Activated CD8-positive, alpha-beta T cell treated with anti-CD3 and anti-CD28 coated beads, Interleukin-2, amount 10 ng/mL, durations not matched to agents 7 days and 5 days (primary cell): Measurements from ENCODE around the gene SCO1. TPM values are rescaled to one million over a fixed set of nuclear protein-coding genes. Genes with fewer than 3 reads are reported as not detected.

Source experiments
- ATAC-seq: fragments of 150-1000 bp; cut with Tn5 transposase; one replicate; pipeline ENCODE4 v1.10.0; 2021; ENCODE audit warnings: moderate library complexity
- CTCF ChIA-PET: fragments of 350-600 bp; sonication (Branson Sonifier 250); formaldehyde crosslinking; loops from one replicate; lab custom pipeline; 2021; ENCODE audit warnings: antibody characterized with exemption; lab: Charles Lee
- POLR2A ChIA-PET: fragments of 350-600 bp; sonication (Branson Sonifier 250); formaldehyde crosslinking; loops from one replicate; lab custom pipeline; 2021; ENCODE audit warnings: antibody characterized with exemption; lab: Charles Lee
- DNase-seq: peaks from one replicate; pipeline ENCODE4 v3.0.0-alpha.2; 2020
- H3K27ac Mint-ChIP-seq: one replicate; pipeline ENCODE4 v1.8.0; 2021; ENCODE audit warnings: mild to moderate bottlenecking, mixed read lengths
- H3K27me3 Mint-ChIP-seq: one replicate; pipeline ENCODE4 v1.8.0; 2021; ENCODE audit warnings: low read depth, mixed read lengths
- H3K36me3 Mint-ChIP-seq: one replicate; pipeline ENCODE4 v1.8.0; 2021; ENCODE audit warnings: low read depth, mixed read lengths
- H3K4me1 Mint-ChIP-seq: one replicate; pipeline ENCODE4 v1.8.0; 2021; ENCODE audit warnings: low read depth, mixed read lengths
- H3K4me3 Mint-ChIP-seq: one replicate; pipeline ENCODE4 v1.8.0; 2021; ENCODE audit warnings: mild to moderate bottlenecking, mixed read lengths
- H3K9me3 Mint-ChIP-seq: one replicate; pipeline ENCODE4 v1.8.0; 2022; ENCODE audit warnings: mixed read lengths; ENCODE audit not compliant: insufficient read depth
- total RNA-seq, 2 experiments: library from RNA; stranded (reverse); gene quantifications; one replicate each; pipeline ENCODE4 v1.2.3, GENCODE V29; 2021

The SCO1 gene
- total RNA-seq = 10 to 100 TPM; 25.8 to 28.0 TPM

DNA sequence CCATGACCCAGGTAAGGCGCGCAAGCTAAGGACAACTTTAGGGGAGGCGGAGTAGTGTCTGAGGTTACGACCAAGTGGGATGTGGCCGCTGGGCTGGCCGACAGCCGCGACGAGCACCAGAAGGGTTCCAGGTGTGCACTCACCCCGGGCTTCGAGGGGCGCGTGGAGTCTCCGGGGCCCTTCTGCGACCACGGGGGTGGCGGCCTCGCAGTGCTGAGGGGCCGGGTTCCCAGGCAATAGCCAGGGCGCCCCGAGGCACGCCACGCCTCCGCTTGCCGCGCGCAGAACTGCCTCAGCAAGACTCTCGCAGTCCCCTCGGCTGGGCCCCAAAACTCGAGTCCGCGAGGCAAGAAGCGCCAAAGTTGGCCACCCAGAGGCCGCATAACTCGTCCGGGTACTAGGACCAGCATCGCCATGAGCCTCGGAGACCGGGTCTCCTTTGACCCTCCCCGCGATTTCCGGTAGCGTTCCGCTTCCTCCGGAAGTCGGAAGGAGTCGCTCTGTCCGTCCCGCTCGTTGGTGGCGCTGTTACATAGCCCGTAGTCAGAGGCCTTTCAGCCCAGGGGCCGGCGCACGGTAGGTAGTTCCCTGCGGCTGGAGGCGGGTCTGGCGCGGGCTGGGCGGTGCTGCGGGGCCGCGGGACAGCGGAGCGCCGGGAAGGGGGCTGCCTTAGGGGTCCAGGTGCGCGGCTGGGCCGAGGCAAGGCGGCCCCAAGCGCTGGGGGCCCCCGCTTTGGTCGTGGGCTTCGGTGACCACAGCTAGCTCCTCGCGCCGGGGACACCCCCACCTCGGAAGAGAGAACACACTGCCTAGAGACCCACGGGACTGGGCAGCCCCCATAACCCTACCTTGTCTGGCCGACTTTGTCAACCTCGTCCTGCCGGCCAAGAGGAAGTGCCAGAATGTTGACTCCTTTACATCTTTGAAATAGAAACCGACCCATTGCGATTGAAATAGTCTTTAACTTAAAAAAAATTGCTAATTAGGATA lies at the start of gene SCO1, which contains the start of gene ADPRM:
SCO1 (minus strand) TSS at position 442 of the 990 bp plus-strand sequence; CDS start at position 416, 26 bp downstream.
ADPRM (plus strand) TSS at position 503 of the 990 bp plus-strand sequence. CDS start 7,333 bp downstream, outside the sequence.
- no peaks in the 10 kb centered on the region for H3K9me3 Mint-ChIP-seq
- H3K36me3 Mint-ChIP-seq = peaks cover 51% of the 10 kb centered on the region
- H3K4me1 Mint-ChIP-seq = peaks cover 60% of the 10 kb centered on the region
- DNase-seq (peak; percentile 94), ATAC-seq (peak; percentile 97)
- H3K27me3 Mint-ChIP-seq = no peaks in the 10 kb centered on the region
- peak within 1 kb of the TSS; percentile 97 for H3K27ac Mint-ChIP-seq
- ChIA-PET POLR2A (interaction anchor here (1.3 kb wide), 1 partner anchor 14 kb away, joined by 3 read pairs; no protein-coding TSS in a partner anchor), CTCF (interaction anchor here (1.8 to 5.4 kb wide), 2 partner anchors 14 to 40 kb away, joined by 7 to 49 read pairs; no protein-coding TSS in a partner anchor)
- peak within 1 kb of the TSS; percentile 97 for H3K4me3 Mint-ChIP-seq

DNA sequence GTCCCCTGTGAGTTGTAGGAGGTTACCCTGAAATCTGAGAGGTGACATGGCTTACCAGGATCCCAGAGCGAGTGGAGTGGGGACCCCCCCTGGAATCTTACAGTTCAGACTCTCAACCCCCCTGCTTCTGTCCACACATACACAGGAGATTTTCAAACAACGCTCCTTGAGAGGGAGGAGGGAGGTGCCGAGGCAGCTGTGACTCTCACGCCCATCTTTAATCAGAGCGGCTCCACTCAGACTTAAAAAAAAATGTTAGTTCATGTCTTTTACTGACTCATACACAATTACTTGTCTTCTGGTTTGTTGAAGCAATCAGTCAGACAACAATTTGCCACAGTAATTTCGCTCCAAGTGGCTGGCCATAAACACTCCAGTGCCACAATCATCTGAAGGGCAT lies 47.9 kb upstream of the SCO1 start:
- H3K4me1 Mint-ChIP-seq = peaks cover 12% of the 10 kb centered on the region
- CTCF ChIA-PET = interaction anchor here (1.4 kb wide), 1 partner anchor 28 kb away, joined by 3 read pairs; no protein-coding TSS in a partner anchor
- H3K27me3 Mint-ChIP-seq = peaks cover 6% of the 10 kb centered on the region
- no peaks in the 10 kb centered on the region for H3K36me3 Mint-ChIP-seq
- DNase-seq (no peak), ATAC-seq (no peak)
- no peak overlapping the region for H3K27ac Mint-ChIP-seq
- POLR2A ChIA-PET = no interaction called here
- no peaks in the 10 kb centered on the region for H3K9me3 Mint-ChIP-seq
- no peak overlapping the region for H3K4me3 Mint-ChIP-seq

DNA sequence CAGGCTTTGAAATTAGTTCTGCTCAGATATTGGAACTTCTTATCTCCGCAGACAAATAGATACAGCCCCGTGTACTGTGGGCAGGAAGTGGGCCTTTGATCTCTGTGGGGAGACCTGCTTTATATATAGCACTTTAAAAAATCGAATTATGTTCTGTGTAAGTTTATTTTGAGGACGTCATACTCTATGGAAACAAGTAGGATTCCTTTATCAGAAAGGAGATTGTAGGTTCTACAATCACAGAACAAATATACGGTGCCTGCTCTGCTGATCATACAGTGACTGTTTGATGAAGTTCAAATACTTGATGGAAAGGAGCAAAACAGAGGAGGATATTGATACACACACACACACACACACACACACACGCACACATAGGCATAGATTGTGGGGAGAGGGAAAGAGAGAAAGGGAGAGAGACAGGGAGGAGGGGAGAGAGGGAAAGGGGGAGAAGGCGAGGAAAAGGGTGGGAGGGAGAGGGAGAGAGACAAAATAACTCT lies 47.2 kb upstream of the SCO1 start:
- CTCF ChIA-PET = interaction anchor here (1.4 kb wide), 1 partner anchor 28 kb away, joined by 3 read pairs; no protein-coding TSS in a partner anchor
- no peak overlapping the region for H3K4me3 Mint-ChIP-seq
- DNase-seq (peak; percentile 62), ATAC-seq (peak; percentile 94)
- H3K9me3 Mint-ChIP-seq = no peaks in the 10 kb centered on the region
- H3K27ac Mint-ChIP-seq = peak overlapping the region; percentile 1
- no peaks in the 10 kb centered on the region for H3K36me3 Mint-ChIP-seq
- H3K4me1 Mint-ChIP-seq = peaks cover 12% of the 10 kb centered on the region
- peaks cover 6% of the 10 kb centered on the region for H3K27me3 Mint-ChIP-seq
- POLR2A ChIA-PET = no interaction called here

DNA sequence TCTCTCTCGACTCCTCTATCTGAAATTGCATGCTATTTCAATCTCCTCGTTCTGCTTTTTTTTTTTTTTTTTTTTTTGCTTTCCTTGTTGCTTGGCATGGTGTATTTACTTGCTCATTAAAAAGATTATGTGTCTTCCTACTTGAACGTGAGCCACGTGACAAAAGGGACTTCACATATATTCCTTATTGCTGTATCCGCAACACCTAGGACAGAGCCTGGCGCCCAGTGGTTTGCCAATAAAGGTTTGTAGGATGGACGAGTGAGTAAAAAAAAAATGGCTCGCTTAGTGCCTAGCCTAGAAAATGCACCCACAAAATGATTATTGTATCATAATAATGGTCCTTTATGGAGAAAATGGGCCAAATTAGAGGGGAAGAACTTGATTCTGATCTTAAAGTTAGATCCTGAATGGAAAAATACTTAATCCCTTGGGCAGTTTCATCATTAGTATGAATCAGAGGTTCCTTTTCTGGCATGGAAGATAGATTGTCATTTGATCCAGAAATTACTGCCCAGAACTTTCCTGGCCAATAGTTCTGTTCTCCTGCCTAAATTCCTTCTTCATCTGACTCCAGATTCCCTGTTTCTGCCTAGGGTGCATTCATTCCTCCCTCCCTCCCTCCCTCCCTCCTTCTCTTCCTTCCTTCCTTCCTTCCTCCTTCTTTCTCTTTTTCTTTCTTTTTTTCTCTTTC lies 46.1 kb upstream of the SCO1 start:
- Mint-ChIP-seq H3K27ac (no peak overlapping the region), H3K9me3 (no peaks in the 10 kb centered on the region), H3K36me3 (no peaks in the 10 kb centered on the region), H3K27me3 (peaks cover 6% of the 10 kb centered on the region), H3K4me3 (no peak overlapping the region), H3K4me1 (peaks cover 12% of the 10 kb centered on the region)
- DNase-seq (no peak), ATAC-seq (no peak)
- CTCF ChIA-PET = interaction anchor here (1.3 kb wide), 1 partner anchor 97 kb away, joined by 4 read pairs; no protein-coding TSS in a partner anchor
- POLR2A ChIA-PET = no interaction called here

DNA sequence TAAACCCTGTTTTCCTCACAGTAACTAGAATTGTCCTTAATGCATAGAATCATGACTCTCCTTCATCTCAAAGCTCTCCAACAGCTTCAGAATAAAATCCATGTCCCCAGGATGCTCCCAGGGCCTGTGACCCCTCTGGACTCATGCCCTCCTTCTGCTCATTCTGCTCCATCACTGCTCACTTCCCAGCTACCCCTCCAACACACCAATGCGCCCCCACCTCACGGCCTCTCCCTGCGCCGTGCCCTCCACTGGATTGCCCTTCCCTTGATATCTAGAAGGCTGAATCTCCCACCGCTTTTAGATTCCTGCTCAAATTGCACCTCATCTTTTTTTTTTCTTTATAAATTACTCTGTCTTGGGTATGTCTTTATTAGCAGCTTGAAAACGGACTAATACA lies 45.1 kb upstream of the SCO1 start:
- peaks cover 12% of the 10 kb centered on the region for H3K4me1 Mint-ChIP-seq
- ATAC-seq (no peak), DNase-seq (no peak)
- H3K36me3 Mint-ChIP-seq = no peaks in the 10 kb centered on the region
- no peaks in the 10 kb centered on the region for H3K9me3 Mint-ChIP-seq
- H3K4me3 Mint-ChIP-seq = no peak overlapping the region
- POLR2A ChIA-PET = no interaction called here
- peaks cover 6% of the 10 kb centered on the region for H3K27me3 Mint-ChIP-seq
- H3K27ac Mint-ChIP-seq = peak overlapping the region; percentile 6
- CTCF ChIA-PET = interaction anchor here (1.3 kb wide), 1 partner anchor 96 kb away, joined by 4 read pairs; no protein-coding TSS in a partner anchor

DNA sequence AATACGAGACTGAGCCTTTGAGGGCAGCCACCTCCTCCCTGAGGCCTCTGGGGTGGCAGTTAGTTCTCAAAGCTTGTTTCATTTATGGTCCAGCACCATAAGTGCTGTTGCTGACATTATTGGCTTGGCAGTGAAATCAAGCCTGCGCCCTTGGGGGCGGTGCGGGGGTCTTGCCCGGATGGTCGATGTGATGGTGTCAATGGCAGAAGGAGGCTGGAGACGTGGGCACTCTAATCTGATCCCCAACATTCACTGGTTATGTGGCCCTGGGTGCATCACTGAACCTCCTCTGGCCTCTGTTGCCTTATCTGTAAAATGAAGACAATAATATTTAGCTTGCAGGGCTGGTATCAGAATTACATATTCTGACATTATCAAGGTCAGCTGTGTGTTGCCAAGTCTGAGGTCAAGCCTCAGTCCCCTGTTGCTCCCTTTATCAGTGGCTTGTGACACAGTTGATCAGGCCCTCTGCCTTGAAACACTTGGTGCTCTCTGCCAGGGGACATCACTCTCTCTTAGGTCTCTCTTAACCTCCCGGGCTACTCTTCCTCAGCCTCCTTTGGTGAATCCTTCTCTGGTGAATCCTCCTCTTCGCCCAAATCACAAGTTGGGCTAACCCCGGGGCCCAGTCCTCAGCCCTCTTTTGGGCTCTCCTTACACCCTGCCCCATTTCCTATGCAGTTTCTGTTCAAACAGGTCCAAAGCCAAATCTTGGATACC lies 44.2 kb upstream of the SCO1 start:
- POLR2A ChIA-PET = no interaction called here
- Mint-ChIP-seq H3K27ac (no peak overlapping the region), H3K36me3 (no peaks in the 10 kb centered on the region), H3K4me3 (no peak overlapping the region), H3K9me3 (no peaks in the 10 kb centered on the region), H3K27me3 (peaks cover 6% of the 10 kb centered on the region), H3K4me1 (peaks cover 16% of the 10 kb centered on the region)
- DNase-seq = no peak
- ATAC-seq = no peak
- CTCF ChIA-PET = interaction anchor here (2.1 kb wide), 1 partner anchor 103 kb away, joined by 7 read pairs; no protein-coding TSS in a partner anchor

DNA sequence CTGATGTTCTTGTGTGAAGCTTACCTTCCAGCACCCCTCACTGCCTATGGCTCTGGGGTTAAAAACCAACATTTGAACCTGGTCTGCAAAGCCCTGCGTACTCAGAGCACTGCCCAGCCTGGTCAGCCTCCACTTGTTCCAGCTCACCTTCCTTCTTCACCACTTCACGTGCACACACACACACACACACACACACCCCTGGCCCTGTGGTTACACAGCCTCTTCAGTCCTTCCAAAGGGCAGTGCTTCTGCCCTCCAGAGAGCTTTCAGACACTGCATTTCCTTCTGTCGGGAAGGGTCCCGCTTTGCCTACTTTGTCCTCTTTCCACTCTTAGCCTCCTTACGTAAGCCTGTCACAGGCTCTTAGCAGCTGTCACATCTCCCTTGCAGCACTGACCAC lies 42.1 kb upstream of the SCO1 start:
- POLR2A ChIA-PET = no interaction called here
- no peak overlapping the region for H3K27ac Mint-ChIP-seq
- H3K9me3 Mint-ChIP-seq = no peaks in the 10 kb centered on the region
- no peaks in the 10 kb centered on the region for H3K36me3 Mint-ChIP-seq
- peaks cover 6% of the 10 kb centered on the region for H3K27me3 Mint-ChIP-seq
- peaks cover 8% of the 10 kb centered on the region for H3K4me1 Mint-ChIP-seq
- no peak for DNase-seq
- no peak for ATAC-seq
- no peak overlapping the region for H3K4me3 Mint-ChIP-seq
- CTCF ChIA-PET = no interaction called here

DNA sequence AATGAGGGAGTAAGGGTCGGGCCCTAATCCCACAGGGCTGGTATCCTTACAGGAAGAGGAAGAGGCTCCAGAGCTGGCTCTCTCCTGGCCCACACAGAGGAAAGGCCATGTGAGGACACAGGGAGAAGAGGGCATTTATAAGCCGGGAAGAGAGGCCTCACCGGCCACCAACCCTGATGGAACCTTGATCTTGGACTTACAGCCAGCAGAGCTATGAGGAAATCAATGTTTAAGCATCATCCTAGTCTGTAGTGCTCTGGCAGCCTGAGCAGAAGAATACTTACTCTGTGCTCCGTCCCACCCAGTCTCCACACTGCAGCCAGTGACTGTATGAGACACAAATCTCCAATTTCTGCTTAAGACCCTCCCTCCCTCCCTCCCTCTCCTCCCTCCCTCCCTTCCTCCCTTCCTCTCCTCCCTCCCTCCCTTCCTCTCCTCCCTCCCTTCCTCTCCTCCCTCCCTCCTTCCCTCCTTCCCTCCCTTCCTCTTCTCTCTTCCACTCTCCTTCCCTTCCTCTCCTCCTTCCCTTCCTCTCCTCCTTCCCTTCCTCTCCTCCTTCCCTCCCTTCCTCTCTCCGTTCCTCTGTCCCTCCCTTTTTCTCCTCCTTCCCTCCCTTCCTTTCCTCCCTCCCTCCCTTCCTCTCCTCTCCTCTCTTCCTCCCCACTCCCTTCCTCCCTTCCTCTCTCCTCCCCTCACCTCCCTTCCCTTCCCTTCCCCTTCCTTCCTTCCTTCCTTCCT lies 41.4 kb upstream of the SCO1 start:
- ChIA-PET CTCF (interaction anchor here (3.8 kb wide), 1 partner anchor 106 kb away, joined by 52 read pairs; no protein-coding TSS in a partner anchor), POLR2A (no interaction called here)
- H3K4me3 Mint-ChIP-seq = no peak overlapping the region
- no peak for ATAC-seq
- H3K36me3 Mint-ChIP-seq = no peaks in the 10 kb centered on the region
- H3K4me1 Mint-ChIP-seq = peaks cover 3% of the 10 kb centered on the region
- DNase-seq = no peak
- H3K9me3 Mint-ChIP-seq = no peaks in the 10 kb centered on the region
- no peak overlapping the region for H3K27ac Mint-ChIP-seq
- peaks cover 6% of the 10 kb centered on the region for H3K27me3 Mint-ChIP-seq

DNA sequence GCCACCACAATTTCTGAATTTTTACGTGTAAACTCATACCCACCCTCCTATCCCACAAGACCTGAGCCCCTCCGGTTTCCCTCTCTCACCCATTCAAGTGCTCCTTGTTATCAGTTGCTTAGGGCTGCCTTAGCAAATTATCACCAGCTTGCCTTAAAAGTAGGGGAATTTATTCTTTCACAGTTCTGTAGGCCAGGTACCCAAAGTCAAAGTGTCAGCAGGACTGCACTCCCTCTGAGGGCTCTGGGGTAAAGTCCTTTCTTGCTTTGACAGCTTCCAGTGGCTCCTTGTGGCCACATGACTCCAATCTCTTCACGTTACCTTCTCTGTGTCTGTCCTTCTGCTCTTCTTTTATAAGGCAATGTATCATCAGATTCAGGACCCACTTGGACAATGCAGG lies 40.4 kb upstream of the SCO1 start:
- Mint-ChIP-seq H3K36me3 (no peaks in the 10 kb centered on the region), H3K27me3 (peaks cover 6% of the 10 kb centered on the region), H3K27ac (no peak overlapping the region), H3K4me1 (peaks cover 3% of the 10 kb centered on the region), H3K9me3 (no peaks in the 10 kb centered on the region), H3K4me3 (no peak overlapping the region)
- POLR2A ChIA-PET = no interaction called here
- DNase-seq = no peak
- ATAC-seq = no peak
- CTCF ChIA-PET = interaction anchor here (0.6 to 3.8 kb wide), 23 partner anchors 11 to 907 kb away, joined by 3 to 52 read pairs (median 5); partner anchors contain the start of genes ADPRM and SCO1

DNA sequence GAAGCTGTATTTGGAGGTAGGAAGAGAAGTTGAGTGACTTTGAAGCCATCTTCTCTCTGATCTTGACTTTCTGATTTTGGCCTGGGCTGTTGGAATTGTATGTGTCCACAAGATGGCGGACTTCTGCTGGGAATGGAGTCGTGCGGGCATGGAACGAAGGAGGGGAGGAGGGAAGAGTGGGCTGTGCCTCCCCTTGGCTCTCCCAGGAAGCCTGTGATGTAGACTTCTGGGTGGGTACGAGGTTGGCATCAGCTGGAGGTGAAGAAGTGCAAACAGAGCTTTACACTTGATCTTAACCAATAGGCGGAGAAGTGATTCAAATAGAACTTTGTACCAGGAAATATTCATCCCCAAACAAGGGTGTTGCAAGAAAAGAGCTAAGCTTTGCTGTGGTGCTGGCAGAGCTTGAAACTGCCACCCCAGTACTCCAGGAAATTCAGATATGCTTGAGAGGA lies 39.9 kb upstream of the SCO1 start:
- CTCF ChIA-PET = interaction anchor here (0.6 to 3.8 kb wide), 30 partner anchors 10 to 907 kb away, joined by 3 to 52 read pairs (median 4); partner anchors contain the start of genes ADPRM and SCO1
- no peak overlapping the region for H3K4me3 Mint-ChIP-seq
- no peaks in the 10 kb centered on the region for H3K36me3 Mint-ChIP-seq
- POLR2A ChIA-PET = no interaction called here
- H3K9me3 Mint-ChIP-seq = no peaks in the 10 kb centered on the region
- DNase-seq = peak; percentile 56
- peak; percentile 49 for ATAC-seq
- peaks cover 6% of the 10 kb centered on the region for H3K27me3 Mint-ChIP-seq
- H3K27ac Mint-ChIP-seq = no peak overlapping the region
- peaks cover 3% of the 10 kb centered on the region for H3K4me1 Mint-ChIP-seq
